GM21447 (cell line): ENCODE results near the gene CENATAC.
A peak's percentile ranks its signal among the peaks of the same experiment; 100 is the strongest.
"Not testable (repeated sequence)": the region's sequence is repeated elsewhere in the genome, so short reads cannot be mapped to it uniquely, and the experiment has no call there.

ENCODE experiments used
- ATAC-seq: cut with Tn5 transposase; IDR thresholded peaks from one replicate; pipeline ENCODE4 v1.9.1; 2021; ENCODE audit not compliant: unreplicated experiment

Gene CENATAC

DNA sequence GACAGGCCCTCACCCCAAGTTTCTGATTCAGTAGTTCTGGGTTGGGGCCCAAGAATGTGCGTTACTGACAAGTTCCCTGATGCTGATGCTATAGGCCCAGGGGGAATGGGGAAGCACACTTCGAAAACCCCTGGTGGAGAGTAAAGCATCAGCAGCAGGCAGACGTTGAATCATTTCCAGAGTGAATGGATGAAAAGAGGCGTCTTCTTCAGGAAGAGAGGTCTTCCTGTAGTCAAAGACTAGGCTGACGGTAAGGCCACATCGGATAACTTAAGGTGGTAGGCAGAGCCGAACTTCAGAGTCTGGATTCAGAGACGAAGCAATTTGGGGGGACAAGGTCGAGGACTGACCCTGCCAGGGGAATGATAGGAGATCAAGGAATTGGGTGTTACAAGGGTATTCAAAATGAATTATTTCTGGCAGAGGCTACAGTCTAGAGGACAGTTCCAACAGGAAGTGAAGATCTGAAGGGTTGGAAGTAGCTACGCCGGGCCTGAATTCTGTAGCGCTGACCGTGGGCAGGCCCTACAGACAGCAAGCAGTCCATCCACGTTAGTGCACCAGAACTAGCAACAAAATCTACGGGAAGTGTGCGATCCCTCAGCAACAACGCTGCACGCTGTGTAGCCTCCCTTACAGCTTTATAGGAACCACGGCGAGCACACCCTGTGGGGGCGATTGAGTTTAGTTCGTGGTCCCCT is 862 bp upstream of the CENATAC start:
- peak; percentile 19 for ATAC-seq

DNA sequence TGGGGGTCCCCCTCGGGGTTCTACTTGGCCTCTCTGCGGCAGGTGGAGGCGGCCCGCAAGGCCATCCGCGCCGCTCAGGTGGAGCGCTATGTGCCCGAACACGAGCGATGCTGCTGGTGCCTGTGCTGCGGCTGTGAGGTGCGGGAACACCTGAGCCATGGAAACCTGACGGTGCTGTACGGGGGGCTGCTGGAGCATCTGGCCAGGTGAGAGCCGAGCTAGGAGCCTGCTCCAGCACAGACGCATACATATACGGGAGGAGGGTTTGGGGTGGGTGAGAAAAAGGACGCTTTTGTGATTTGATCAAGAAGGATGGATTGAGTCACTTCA is 415 bp downstream of the CENATAC start:
- ATAC-seq, result peak; percentile 21

DNA sequence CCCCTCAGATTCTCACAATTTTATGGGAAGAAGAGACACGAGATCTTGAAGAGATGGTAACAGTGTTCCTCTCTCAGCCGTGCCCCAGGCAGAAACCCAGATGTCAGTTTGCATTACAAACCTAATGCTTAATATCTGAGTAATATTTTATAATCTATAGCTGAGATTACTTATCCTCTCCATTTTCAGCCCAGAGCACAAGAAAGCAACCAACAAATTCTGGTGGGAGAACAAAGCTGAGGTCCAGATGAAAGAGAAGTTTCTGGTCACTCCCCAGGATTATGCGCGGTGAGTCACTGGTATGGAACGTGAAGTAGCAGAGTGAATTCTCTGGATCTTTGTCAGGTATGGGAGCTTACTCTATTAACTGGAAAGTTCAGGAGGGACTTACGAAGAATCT is 884 bp downstream of the CENATAC start:
- no peak for ATAC-seq

DNA sequence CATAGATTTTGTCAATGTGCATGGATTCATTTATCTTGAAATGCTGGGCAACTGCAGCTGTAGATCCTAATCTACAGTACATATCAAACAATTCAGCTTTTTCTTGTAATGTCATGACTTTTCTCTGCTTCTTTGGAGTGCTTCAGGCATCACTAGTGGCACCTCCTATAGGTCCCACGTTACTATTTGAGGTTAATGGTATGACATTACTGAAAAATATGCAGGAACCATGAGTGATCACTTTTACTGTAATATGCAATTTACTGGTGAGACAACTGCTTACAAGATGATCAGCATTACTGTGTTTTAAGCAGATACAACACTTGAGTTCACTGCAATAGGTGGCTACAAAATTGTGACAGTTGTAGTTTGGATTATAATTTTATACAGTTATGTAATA is 3.0 kb downstream of the CENATAC start:
- ATAC-seq, result no peak

DNA sequence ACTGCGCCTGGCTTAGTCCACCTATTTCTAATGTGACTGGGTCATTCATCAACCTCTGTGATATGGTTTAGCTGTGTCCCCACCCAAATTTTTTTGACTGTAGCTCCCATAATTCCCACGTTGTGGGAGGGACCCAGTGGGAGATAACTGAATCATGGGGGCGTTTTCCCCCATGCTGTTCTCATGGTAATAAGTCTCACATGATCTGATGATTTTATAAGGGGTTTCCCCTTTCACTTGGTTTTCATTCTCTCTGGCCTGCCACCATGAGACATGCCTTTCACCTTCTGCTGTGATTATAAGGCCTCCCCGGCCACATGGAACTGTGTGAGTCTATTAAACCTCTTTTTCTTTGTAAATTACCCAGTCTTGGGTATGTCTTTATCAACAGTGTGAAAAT is 8.7 kb downstream of the CENATAC start:
- ATAC-seq, result no peak

DNA sequence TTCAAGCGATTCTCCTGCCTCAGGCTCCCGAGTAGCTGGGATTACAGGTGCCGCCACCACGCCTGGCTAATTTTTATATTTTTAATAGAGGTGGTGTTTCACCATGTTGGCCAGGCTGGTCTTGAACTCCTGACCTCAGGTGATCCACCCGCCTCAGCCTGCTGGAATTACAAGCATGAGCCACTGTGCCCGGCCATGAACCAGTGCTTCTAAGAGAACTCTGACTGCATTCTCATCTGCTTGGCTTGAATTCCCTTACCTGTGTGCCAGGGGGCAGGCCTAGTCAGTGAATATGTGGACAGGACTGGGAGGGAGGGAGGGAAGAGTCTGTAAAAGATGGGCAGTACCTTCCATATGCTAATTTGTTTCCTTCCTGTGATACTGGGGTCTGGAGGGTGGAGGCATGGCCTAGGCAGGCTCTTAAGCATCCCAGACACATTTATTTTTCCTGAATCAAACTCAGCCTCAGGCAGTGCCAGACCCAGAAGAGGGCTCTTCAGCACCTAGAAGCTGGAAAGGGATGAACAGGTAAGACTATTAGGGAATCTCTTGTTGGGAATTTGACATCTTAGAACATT is 13.6 kb downstream of the CENATAC start:
- ATAC-seq, result no peak

DNA sequence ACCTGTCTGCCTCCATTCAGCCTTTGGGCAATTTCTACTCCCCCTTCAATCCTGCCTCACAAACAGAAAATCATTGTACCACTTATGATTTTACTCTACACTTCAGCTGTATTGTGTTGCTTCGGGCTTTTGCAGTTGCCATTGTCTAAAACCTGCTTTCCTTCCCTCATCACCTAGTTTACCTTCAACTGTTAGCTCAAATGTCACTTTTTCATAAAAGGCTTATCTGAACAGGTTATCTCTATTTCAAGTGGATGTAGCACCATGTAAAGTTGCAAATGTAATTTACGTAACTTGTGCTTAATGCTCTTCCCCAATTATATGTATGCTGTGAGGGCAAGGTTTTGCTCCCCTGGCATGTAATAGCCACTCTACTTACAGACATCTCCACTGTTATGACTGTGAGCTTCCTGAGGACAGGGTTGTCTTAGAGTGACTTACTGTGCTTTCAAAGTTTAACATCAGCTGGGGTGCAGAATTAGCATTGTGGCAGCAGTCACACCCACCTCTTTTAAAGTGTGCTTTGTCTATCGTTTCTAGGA is 14.8 kb downstream of the CENATAC start:
- ATAC-seq, result no peak

DNA sequence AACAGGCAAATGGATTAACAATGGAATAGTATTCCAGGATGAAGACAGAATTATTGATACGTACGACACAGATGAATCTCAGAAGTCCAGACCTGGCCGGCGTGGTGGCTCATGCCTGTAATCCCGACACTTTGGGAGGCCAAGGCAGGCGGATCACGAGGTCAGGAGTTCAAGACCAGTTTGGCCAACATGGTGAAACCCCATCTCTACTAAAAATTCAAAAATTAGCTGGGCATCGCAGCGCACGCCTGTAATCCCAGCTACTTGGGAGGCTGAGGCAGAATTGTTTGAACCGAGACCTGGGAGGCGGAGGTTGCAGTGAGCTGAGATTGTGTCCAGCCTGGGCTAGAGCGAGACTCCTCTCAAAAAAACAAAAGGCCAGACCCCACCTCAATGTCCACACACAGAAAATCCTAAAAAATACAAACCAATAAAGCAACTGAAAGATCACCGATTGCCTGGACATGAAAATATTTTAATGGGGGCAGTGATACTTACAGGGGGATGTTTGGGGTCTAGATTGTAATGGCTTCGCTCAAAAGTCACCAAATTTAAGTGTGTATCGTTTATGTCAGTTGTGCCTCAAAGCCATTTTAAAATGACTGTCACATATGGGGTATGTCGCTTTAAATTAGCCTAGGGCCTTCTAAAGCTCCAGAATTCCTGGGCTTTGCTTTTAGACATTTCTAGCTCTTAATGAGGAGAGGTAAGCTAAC is 16.4 kb downstream of the CENATAC start:
- no peak for ATAC-seq

DNA sequence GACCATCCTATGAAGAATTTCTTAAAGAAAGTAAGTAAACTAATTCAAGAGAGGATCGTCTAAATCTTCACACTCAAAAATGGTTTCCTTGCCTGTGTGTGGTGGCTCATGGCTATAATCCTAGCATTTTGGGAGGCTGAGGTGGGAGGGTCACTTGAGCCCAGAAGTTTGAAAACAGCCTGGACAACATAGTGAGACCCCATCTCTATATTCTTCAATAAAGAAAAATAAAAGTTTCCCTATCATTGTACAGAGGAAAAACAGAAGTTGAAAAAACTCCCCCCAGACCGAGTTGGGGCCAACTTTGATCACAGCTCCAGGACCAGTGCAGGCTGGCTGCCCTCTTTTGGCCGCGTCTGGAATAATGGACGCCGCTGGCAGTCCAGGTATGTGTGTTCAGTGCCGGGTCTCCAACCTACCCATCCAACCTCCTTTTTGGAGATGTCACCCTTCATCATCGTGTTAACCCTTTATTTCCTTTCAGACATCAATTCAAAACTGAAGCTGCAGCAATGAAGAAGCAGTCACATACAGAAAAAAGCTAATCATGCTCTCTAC is 17.2 kb downstream of the CENATAC start:
- ATAC-seq, result no peak

DNA sequence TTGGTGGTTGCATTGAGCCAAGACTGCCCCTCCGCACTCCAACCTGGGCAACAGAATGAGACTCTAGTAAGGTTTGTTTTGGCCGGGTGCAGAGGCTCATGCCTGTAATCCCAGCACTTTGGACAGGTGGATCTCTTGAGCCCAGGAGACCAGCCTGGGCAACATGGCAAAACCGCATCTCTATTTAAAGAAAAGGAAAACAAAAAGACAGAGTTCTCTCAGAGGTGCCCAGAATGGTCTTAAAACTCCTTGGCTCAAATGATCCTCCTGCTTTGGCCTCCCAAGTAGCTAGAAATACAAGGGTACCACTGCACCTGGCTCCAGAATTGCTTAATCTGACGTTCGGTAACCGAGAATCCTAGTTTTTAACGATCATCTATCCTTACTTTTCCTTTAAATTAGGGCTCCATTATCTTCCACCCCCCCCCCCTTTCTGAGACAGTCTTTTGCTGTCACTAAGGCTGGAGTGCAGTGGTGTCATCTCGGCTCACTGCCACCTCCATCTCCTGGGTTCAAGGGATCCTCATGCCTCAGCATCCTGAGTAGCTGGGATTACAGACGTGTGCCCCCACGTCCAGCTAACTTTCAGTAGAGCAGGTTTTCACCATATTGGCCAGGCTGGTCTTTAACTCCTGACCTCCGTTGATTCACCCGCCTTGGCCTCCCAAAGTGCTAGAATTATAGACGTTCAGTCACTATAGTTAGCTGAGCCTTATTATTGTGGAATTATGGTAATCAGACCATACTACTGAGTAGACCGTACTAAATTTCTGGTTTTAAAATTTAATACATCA is 18.5 kb downstream of the CENATAC start:
- no peak for ATAC-seq

DNA sequence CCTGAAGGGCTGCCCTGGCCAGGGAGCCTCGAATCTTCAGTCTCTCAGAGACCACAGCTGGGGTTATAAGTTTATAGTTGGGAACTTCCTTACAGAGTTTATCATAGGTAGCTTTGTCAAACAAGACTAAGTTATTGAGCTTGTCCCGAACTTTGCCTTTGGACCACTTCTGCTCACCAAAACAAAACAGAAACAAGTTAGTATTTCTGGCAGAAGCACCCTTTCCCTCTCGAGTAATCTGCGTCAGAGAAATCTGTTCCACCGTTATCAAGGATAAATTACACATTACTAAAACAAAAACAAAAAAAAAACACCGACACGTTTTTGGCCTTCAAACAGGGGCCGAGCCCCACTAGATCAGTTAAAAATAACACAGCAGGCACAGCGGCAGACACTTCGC is 19.4 kb downstream of the CENATAC start:
- not testable (repeated sequence) for ATAC-seq

DNA sequence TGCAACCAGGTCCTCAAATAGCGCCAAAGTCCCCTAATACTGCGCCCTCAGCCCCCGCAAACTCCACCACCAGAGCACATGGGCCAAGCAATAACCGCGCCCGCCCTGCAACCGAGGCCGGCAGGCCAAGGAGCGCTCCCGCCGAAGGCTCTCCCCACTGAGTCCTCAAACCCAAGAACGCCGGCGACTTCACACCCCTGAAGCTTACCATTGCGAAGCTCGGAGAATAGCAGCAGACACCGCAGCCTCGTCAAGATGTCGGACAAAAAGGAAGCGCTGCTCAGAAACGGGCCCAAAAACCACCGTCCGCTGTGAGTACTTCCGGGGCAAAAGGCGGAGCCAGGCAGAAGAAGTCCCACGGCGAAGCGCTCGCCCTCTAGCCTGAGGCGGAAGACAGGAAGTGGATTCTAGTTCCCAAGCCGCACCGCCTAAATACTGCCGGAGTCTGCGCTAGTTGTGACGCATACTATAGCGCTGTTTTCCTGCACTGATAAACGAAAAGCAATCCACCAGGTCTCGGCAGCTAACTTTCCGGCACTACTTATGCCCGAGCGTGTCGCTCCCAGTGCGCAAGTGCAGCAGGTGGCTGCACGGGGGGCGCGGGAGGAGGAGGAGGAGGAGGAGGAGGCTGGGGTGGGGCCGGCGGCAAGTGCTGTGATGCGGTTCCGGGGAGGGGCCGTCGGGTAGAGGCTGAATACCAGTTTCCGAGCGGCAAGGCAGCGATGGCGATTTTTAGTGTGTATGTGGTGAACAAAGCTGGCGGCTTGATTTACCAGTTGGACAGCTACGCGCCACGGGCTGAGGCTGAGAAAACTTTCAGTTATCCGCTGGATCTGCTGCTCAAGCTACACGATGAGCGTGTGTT is 20.4 kb downstream of the CENATAC start, which contains the start of the genes RPS25 and TRAPPC4:
Gene RPS25, minus strand, starts transcription at position 270 of the 865 bp plus-strand sequence. Its CDS starts 59 bp downstream, at position 211.
Gene TRAPPC4, plus strand, starts transcription at position 693 of the 865 bp plus-strand sequence. Its CDS starts 30 bp downstream, at position 723.
- peak; percentile 93 for ATAC-seq

DNA sequence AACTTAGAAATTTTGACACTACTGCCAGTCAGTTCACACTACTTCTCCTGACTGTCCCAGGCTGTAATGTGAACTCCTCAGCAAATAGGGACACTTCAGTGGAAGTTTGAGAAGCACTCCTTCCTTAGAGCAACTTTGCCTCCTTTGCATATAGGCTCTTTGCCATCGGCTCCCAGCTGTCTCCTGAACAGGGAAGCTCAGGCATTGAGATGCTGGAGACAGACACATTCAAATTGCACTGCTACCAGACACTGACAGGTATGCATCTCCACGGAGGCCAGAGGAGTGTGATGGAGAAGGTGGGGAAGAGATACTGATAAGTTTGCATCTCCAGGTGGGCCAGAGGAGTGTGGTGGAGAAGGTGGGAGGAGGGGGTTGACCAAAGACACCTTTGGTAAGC is 22.1 kb downstream of the CENATAC start:
- ATAC-seq, result no peak

DNA sequence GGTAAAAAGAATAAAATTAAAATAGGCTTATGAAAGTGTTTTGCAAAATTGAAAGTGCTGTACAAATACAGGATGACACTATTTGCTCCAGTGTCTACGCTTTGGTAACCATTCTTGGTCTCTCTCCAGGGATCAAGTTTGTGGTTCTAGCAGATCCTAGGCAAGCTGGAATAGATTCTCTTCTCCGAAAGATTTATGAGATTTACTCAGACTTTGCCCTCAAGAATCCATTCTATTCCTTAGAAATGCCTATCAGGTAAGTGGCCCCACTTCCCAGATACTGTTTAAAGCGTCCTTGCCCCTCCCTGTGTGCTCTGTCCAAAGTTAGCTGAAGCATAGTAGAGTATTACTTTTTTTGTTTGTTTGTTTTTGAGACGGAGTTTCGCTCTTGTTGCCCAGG is 23.7 kb downstream of the CENATAC start:
- ATAC-seq, result no peak

DNA sequence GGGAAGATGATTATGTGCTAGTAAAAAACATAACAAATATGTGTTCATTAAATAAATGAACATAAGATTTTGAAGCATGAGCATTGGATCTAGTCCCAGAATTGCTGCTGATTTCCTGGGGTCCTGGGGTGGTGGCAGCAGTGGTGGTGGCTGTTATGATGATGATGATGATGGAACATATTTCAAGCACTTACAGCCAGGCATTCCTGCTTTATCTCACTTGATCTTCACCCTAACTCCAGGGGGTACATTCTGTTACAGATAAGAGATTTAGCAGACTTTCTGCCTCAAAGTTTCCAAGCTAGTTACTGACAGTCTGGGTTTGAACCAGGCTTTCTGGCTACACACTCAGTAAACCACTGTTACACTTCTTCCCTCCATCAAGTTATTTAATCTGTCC is 25.8 kb downstream of the CENATAC start:
- ATAC-seq, result no peak

DNA sequence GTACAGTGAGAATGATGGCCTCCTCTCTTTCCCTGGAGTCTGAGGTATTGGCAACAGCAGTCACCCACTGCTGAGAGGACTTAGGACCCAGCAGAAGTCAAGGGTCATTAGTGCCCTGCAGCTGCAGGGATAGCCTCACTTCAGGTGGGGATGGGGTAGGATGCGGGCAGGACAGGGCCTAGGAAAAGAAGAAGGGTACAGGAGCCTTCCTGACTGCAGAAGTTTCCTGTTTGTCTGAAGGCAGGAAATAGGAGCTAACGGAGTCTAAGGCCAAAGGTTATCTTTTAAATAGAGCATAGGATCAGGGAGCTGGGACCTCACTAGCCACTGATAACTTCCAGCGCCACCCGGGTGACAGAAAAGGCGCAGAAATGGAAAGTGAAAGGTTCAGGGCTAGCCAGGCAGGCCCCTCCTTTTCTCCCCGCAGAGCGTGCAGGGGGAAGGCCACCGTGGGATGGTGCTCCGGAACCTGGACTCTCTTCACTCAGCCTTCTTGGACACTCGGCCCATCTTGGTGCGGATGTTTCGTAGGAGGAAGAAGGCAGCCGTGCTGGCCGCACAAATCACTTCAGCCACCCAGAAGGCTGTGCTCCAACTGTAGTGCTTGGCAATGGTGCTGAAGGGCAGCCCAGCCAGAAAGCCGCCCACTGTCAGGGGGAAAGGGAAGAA is 26.6 kb downstream of the CENATAC start:
- no peak for ATAC-seq

DNA sequence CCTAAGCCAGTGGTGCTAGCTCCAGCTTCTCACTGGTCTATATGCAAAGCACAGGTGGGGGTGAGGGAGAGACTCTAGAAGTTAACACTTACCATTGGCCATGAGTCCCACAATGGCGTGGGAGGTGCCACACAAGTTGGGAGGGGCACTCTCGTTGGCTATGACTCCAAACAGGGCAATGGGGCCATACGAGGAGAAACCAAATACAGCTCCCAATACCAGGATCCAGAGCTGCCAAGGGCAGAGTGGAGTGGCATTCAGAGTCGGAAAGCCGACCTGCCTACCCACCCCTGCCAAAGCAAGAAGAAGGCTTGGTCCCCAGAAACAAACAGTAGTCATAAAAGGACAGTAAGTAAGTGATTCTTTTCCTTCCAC is 27.1 kb downstream of the CENATAC start:
- ATAC-seq, result no peak

DNA sequence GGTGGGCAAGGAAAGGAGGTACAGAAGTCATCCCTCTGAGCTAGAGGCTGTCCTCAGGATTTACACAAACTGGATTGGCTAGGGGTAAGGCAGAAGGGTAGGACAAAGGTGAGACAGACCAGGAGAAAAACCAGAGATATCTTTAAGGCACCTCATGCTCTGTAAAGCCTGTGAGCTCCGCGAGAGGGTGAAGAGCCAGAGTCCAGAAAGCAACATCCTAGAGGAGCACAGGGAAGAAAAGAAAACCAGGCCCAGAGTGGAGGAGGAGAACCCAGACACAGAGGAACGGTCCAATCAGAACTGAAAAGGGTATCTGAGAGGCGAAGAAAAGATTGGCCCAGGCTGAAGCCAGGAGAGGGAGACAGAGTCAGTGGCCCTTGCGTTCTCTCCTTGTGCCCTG is 27.6 kb downstream of the CENATAC start:
- no peak for ATAC-seq

DNA sequence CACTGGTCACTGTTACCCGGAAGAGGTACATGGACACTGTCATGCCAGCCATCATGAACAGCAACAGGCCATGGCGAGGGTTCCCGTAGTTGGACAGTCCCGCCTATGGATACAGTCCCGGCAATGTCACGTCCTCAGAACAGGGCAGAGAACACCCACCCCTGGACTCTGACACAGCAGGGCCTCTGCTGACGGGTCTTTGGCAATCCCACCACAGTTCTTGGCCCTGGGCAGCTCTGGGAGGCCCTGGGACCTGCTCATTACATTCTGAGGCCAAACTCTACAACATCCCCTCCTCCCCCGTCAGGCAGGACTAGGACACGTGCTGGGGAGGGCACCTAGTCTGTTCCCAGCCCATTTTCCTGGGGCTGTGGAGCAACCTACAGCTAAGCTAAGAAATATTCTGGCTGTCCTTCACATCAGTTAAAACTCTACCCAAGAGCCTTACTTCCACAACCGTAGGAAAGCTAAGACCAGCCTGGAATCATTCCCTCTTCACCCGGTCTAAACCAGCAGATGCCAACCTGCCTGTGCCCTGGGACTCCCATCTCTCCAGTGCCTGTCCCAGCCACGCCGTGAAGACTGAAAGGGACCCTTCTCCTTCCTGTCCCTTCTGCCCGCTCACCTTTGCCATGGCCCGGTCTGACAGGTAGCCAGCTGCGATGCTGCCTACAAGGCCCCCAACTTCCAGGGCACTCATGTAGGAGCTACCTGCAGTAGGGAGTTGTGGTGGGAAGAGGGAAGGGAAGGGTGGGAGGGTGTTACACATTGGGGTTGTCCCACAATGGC is 28.2 kb downstream of the CENATAC start:
- ATAC-seq, result no peak
